Activated CD4-positive, alpha-beta T cell treated with anti-CD3 and anti-CD28 coated beads, Interleukin-2, amount 50 U/mL, for 24 hours (primary cell): ENCODE results near the gene PDGFC.

Source experiments
- DNase-seq, 2 donors: peaks; one replicate each; pipeline ENCODE4 v3.0.0-alpha.2; 2020; ENCODE audit warnings: low read depth in 1 of 2, low spot score in 1 of 2

PDGFC gene

GRCh38 chr4:156832886-156833285, 138.7 kb downstream of the PDGFC start:
- DNase-seq = no peak

- DNase-seq = no peak
Observed at GRCh38 chr4:156830351-156830750, 141.2 kb downstream of the PDGFC start.

GRCh38 chr4:156829201-156829873, 142.3 kb downstream of the PDGFC start:
- DNase-seq = no peak

DNA sequence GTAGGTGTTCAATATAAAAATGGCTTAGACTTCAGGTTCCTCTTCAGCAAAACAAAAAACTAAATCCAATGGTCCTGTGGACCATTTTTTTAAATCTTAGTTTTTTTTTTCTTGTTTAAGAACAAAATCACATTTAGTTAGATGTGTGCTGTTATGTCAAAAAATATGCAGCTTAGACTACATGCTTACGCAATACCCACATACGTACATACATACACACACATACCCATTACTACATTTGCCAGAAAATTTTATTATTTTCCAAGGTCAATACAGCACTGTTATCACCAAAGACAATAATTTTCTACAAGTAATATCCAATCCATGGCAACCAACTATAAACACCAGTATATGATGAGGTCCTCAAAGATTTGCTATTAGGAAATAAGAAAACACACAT, 144.1 kb downstream of the PDGFC start:
- no peak for DNase-seq

DNA sequence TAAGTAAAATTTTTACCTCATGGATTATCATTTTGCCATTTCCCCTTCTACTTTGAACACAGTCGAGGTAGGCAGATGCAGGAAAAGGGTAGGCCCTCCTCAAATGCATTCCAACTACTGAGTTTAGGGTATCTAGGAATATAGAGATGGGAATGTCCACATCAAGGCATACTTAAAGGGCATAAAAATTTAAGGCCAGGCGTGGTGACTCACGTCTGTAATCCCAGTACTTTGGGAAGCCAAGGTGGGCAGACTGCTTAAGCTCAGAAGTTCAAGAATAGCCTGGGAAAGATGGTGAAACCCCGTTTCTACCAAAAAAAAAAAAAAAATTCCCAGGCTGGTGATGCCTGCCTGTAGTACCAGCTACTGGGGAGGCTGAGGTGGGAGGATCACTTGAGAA, 146.5 kb downstream of the PDGFC start:
- DNase-seq = no peak

- no peak for DNase-seq
Observed at GRCh38 chr4:156824451-156825060, 147.0 kb downstream of the PDGFC start.

GRCh38 chr4:156820931-156821330, 150.7 kb downstream of the PDGFC start:
- DNase-seq = no peak

DNA sequence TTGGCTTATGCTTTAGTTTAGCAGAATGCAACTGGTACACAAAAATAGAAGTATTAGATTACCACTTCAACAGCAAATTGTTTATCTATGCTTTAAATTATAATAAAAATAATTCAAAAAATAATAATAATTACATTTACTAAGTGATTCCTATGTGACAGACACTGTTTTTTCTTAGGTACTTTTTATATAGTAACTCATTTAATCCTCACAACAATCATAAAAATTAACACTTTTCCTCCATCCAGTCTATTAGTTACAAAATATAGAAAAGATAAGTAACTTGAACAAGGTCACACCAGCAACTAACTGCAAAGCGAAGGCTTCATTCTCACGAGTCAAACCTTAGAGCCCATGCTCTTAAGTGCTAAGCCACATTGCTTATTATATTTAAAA, 155.2 kb downstream of the PDGFC start:
- DNase-seq = no peak

GRCh38 chr4:156815717-156816359, 155.8 kb downstream of the PDGFC start:
- DNase-seq = no peak

GRCh38 chr4:156811963-156812362, 159.6 kb downstream of the PDGFC start:
- DNase-seq = no peak

GRCh38 chr4:156811286-156811685, 160.3 kb downstream of the PDGFC start:
- DNase-seq = no peak

GRCh38 chr4:156805696-156806095, 165.9 kb downstream of the PDGFC start:
- DNase-seq = no peak

DNA sequence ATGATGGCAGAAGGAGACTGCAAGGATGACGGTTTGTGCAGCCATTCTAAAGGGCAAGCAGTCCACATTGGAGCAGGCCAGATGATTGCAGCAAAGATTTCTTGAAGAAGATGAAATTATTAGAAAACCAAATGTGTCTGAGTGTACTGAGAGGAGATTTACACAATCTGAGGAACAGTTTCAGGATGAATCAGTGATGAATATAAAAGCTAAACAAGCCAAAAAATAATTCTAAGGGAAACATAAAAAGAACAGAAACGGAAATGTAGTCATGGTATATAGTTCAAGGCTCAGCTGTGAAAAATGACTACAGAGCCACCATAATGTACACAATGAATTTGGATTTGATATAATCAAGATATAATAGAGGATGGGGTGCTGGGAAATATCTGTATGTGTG, 168.5 kb downstream of the PDGFC start:
- no peak for DNase-seq

DNA sequence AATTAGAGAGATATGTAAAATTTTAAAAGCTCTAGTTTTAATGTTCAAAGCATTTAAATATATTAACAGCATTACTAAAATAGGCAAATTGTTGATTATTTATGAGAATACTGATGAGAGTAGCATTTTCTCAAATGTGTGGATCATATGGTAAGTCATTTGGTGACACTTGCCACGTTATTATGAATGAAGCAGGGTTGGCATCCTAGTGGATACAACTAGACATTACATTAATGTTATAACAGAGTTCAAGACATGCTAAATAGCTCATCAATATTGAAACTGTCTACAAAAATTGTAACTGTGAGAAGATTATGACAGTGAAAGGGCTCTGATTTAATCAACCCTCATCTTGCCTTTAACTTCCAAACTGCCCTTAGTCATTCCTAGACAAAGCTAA, 171.1 kb downstream of the PDGFC start:
- DNase-seq = no peak

- no peak for DNase-seq
Observed at GRCh38 chr4:156799121-156799589, 172.4 kb downstream of the PDGFC start.

DNA sequence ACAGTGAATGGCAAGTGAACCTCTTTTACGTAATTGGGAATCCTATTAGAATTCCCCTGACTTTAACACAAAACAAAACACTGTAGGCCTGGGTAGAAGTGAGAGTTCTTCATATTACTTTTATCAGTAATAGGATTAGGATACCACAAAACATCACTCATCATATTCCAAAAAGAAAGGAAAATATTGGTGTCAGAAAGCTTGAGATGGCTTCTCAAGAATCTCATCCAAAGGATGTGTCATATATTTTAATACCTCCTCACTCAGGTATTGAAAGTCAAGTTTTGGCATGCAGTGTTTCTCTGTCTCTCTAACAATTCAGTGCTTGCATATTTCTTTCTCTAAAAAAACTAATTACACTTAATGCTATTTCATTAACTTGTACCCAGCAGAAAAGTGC, 173.2 kb downstream of the PDGFC start:
- no peak for DNase-seq

DNA sequence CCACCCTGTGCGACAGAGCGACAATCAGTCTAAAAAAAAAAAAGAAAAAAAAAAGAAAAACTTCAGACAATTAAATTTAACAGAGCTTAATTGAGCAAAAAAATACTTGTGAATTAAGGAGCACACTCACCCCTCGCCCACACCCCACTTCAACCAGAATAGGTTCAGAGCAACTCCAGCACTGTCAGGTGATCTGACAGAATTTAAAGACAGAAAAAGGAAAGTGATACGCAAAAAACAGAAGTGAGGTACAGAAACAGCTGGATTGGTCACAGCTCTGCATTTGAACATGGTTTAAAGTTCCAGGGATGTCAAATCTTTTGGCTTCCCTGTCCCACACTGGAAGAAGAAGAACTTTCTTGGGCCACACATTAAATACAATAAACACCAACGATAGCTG, 174.4 kb downstream of the PDGFC start:
- no peak for DNase-seq

GRCh38 chr4:156795727-156796126, 175.9 kb downstream of the PDGFC start:
- DNase-seq = no peak

DNA sequence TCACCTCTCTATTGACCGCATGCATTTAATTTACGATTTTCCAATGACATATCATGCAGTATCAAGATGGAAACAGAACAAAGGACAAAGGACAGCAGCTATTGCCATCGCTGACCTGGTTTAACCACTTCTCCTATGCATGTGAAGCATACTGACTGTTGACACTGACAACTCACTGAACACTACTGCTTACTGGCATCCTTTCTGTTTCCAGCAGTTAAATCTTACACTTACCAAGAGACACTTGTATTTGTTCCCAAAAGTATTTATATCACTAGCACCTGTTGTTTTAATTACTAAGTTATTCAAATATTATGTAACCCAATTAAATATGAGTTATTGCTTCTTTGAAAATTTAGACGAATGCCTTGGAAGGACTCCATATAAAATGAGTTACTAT, 176.7 kb downstream of the PDGFC start:
- no peak for DNase-seq

GRCh38 chr4:156792462-156793085, 179.0 kb downstream of the PDGFC start:
- DNase-seq = no peak

DNA sequence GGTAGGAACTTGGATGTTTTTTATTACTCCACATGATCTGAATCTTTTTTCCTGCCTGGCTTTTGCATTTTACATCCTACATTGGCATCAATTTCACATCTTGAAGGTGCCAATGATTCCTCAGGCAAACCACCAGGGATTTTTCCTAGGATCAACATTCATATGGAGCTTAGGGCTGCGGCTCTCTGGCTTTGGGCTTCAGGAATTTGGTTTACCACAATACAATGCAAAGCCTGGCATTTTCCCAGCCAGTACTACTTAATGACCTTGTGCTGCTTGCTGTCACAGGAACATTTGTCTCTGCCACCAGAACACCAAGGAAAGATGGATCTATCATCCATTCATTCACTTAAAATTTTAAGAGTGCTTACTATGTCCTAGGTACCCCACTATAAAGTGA, 180.7 kb downstream of the PDGFC start:
- no peak for DNase-seq

GRCh38 chr4:156788782-156789181, 182.8 kb downstream of the PDGFC start:
- DNase-seq = no peak
